HCT116 (cell line): Measurements from ENCODE around the gene HIRA.

Experiments used
- POLR2A ChIP-seq: IDR thresholded peaks from 2 replicates; pipeline ENCODE4 v1.7.0; 2011; ENCODE audit warnings: borderline replicate concordance; ENCODE audit not compliant: insufficient read depth, insufficient read length; ENCODE audit errors: extremely low read depth
- POLR2AphosphoS5 ChIP-seq: IDR thresholded peaks from 2 replicates; pipeline ENCODE4 v1.6.1; 2011; ENCODE audit warnings: mild to moderate bottlenecking, low read depth, low read length, moderate library complexity

- TF ChIP-seq POLR2A, result no peak
- no peak for TF ChIP-seq POLR2AphosphoS5
These were observed 53.2 kb downstream of the HIRA start for GRCh38 chr22:19378344-19378674.
